KBM-7 (cell line): ENCODE data around the gene ELMO2.

Source experiments
- DNase-seq: peaks from one replicate; pipeline ENCODE4 v3.0.0-alpha.2; 2015
- in situ Hi-C: fragments of 300-500 bp; cut with MboI; formaldehyde crosslinking; loops from 2 replicates; pipeline ENCODE4 v1.14.3; 2020; ENCODE audit warnings: low sequenced_read_pairs, low pct_unique_long_range_greater_than_20kb, mixed read lengths

Gene ELMO2

GRCh38 chr20:46342451-46343347 lies 63.7 kb downstream of the ELMO2 start:
- no peak for DNase-seq
- in situ Hi-C loops: no loop called here

- in situ Hi-C loops: no loop called here
These were observed 64.4 kb downstream of the ELMO2 start for GRCh38 chr20:46342010-46342378.

GRCh38 chr20:46341074-46342009 lies 65.1 kb downstream of the ELMO2 start:
- in situ Hi-C loops: no loop called here
- no peak for DNase-seq

More at GRCh38 chr20:46342010-46342378, 64.4 kb downstream of the ELMO2 start:
- DNase-seq: no peak

- no peak for DNase-seq
- in situ Hi-C loops: no loop called here
These were observed 67.4 kb downstream of the ELMO2 start for GRCh38 chr20:46339037-46339436.

GRCh38 chr20:46336735-46337134 lies 69.7 kb downstream of the ELMO2 start:
- in situ Hi-C loops: no loop called here
- DNase-seq: no peak

- in situ Hi-C loops: no loop called here
- no peak for DNase-seq
These were observed 72.0 kb downstream of the ELMO2 start for GRCh38 chr20:46334303-46334904.

- in situ Hi-C loops: no loop called here
- DNase-seq: no peak
These were observed 73.0 kb downstream of the ELMO2 start for GRCh38 chr20:46333161-46333991.

GRCh38 chr20:46332373-46333160 lies 73.8 kb downstream of the ELMO2 start:
- in situ Hi-C loops: no loop called here
- no peak for DNase-seq

GRCh38 chr20:46331611-46332361 lies 74.6 kb downstream of the ELMO2 start:
- DNase-seq: no peak
- in situ Hi-C loops: no loop called here

- DNase-seq: no peak
- in situ Hi-C loops: no loop called here
These were observed 75.5 kb downstream of the ELMO2 start for GRCh38 chr20:46330831-46331371.

- in situ Hi-C loops: no loop called here
These were observed 76.2 kb downstream of the ELMO2 start for GRCh38 chr20:46330072-46330763.

GRCh38 chr20:46328200-46328882 lies 78.1 kb downstream of the ELMO2 start:
- in situ Hi-C loops: no loop called here
- no peak for DNase-seq

More at GRCh38 chr20:46330072-46330763, 76.2 kb downstream of the ELMO2 start:
- no peak for DNase-seq

- in situ Hi-C loops: no loop called here
- no peak for DNase-seq
These were observed 78.9 kb downstream of the ELMO2 start for GRCh38 chr20:46327557-46327956.

- in situ Hi-C loops: no loop called here
These were observed 80.6 kb downstream of the ELMO2 start for GRCh38 chr20:46325789-46326188.

GRCh38 chr20:46324960-46325703 lies 81.3 kb downstream of the ELMO2 start:
- in situ Hi-C loops: no loop called here

More at GRCh38 chr20:46325789-46326188, 80.6 kb downstream of the ELMO2 start:
- no peak for DNase-seq

More at GRCh38 chr20:46324960-46325703, 81.3 kb downstream of the ELMO2 start:
- DNase-seq: peak; percentile 56
